HepG2 (cell line): ENCODE results near the gene PEX11G. TPM values are rescaled to one million over a fixed set of nuclear protein-coding genes. Genes with fewer than 3 reads are reported as not detected.

Source experiments
- ATAC-seq: fragments of 200-7000 bp; cut with Tn5 transposase; 3 replicates; pipeline ENCODE4 v1.9.1; 2020; ENCODE audit warnings: mild to moderate bottlenecking, moderate library complexity
- BruUV-seq: library from RNA; stranded (reverse); fragments of 400-500 nt; replicated peaks from 2 replicates; lab custom pipeline; 2021; lab: Mats Ljungman, UMichigan
- CTCF ChIA-PET: fragments of 300-600 bp; formaldehyde crosslinking; extraction: SDS; loops from one replicate; lab custom pipeline; 2021; ENCODE audit warnings: low total read pairs, inconsistent platforms, low intra/inter-chr PET ratio; lab: Yijun Ruan, JAX
- POLR2A ChIA-PET: fragments of 350-600 bp; sonication (Branson Sonifier 250); formaldehyde crosslinking; loops from one replicate; lab custom pipeline; 2020; ENCODE audit warnings: antibody characterized with exemption, inconsistent platforms; lab: Yijun Ruan, JAX
- DNase-seq: peaks from one replicate; pipeline ENCODE4 v3.0.0-alpha.2; 2015; ENCODE audit warnings: low spot score
- FAIRE-seq: peaks from 3 replicates; lab custom pipeline; 2011; peaks lifted over from hg19 to GRCh38; lab: Jason Lieb, UNC
- H2AFZ ChIP-seq: one replicate; pipeline ENCODE4 v1.6.1; 2011; ENCODE audit warnings: low read length, inconsistent platforms
- H3K27ac ChIP-seq: fragments of 300-600 bp; 3 replicates; pipeline ENCODE4 v1.8.0; 2011; ENCODE audit warnings: mixed run types, mild to moderate bottlenecking, mixed read lengths, low read length, inconsistent platforms; ENCODE audit not compliant: insufficient read depth; ENCODE audit errors: extremely low read length
- H3K27me3 ChIP-seq, 2 experiments: fragments of 200-600 bp in 1 of 2; 2 replicates in 1 of 2; 3 replicates in 1 of 2; pipeline versions ENCODE4 v1.6.0 to v1.8.0; 2011; ENCODE audit warnings: low read length in 2 of 2, mild to moderate bottlenecking in 2 of 2, moderate library complexity in 2 of 2, inconsistent platforms in 1 of 2; ENCODE audit not compliant: insufficient read depth in 2 of 2, control insufficient read depth in 1 of 2
- H3K36me3 ChIP-seq, 2 experiments: fragments of 200-600 bp in 1 of 2; replicated peaks in 1 of 2; 2 replicates in 1 of 2; 3 replicates in 1 of 2; pipeline versions ENCODE4 v1.5.1 to v1.8.0; 2011; ENCODE audit warnings: low read length in 2 of 2, inconsistent platforms in 1 of 2; ENCODE audit not compliant: insufficient read depth in 2 of 2, control insufficient read depth in 1 of 2
- H3K4me1 ChIP-seq: 2 replicates; pipeline ENCODE4 v1.5.1; 2012; ENCODE audit warnings: low read length, inconsistent platforms; ENCODE audit not compliant: insufficient read depth
- H3K4me2 ChIP-seq: 2 replicates; pipeline ENCODE4 v1.6.0; 2011; ENCODE audit warnings: low read depth, low read length, inconsistent platforms
- H3K4me3 ChIP-seq, 3 experiments: fragments of 200-600 bp in 1 of 3; sonication (generic), shearing (Covaris generic) in 1 of 3; replicated peaks in 1 of 3; 2 replicates each; pipeline ENCODE4 v1.5.1; 2011 to 2016; ENCODE audit warnings: low read length in 3 of 3, inconsistent platforms in 2 of 3, low read depth in 2 of 3, mild to moderate bottlenecking in 2 of 3, control low read depth in 1 of 3, mixed read lengths in 1 of 3; ENCODE audit not compliant: insufficient read depth in 1 of 3
- H3K79me2 ChIP-seq: one replicate; pipeline ENCODE4 v1.6.1; 2011; ENCODE audit warnings: low read length, inconsistent platforms; ENCODE audit not compliant: insufficient read depth
- H3K9ac ChIP-seq: 2 replicates; pipeline ENCODE4 v1.6.0; 2011; ENCODE audit warnings: mild to moderate bottlenecking, low read depth, low read length, inconsistent platforms; ENCODE audit not compliant: insufficient read depth
- H3K9me3 ChIP-seq: 2 replicates; pipeline ENCODE4 v1.5.1; 2012; ENCODE audit warnings: mild to moderate bottlenecking, low read length
- H4K20me1 ChIP-seq: 2 replicates; pipeline ENCODE4 v1.6.0; 2011; ENCODE audit warnings: inconsistent platforms, mild to moderate bottlenecking, low read length, moderate library complexity; ENCODE audit not compliant: insufficient read depth
- DMTF1 ChIP-seq: sonication (generic); formaldehyde crosslinking; IDR thresholded peaks from 2 replicates; pipeline ENCODE4 v1.4.0; 2020; ENCODE audit warnings: mild to moderate bottlenecking, missing genetic modification reagents
- KLF9 ChIP-seq: IDR thresholded peaks from 2 replicates; pipeline ENCODE4 v1.6.1; 2016; ENCODE audit warnings: low read depth
- ZBTB42 ChIP-seq: sonication (generic); formaldehyde crosslinking; IDR thresholded peaks from 2 replicates; pipeline ENCODE4 v1.5.0; 2020; ENCODE audit warnings: mild to moderate bottlenecking, missing genetic modification reagents
- ZFP1 ChIP-seq: IDR thresholded peaks from 2 replicates; pipeline ENCODE4 v1.6.1; 2016
- ZNF407 ChIP-seq: sonication (generic); formaldehyde crosslinking; IDR thresholded peaks from one replicate; pipeline ENCODE4 v1.5.1; 2020; ENCODE audit warnings: mild to moderate bottlenecking, missing genetic modification reagents; ENCODE audit errors: not compliant biosample characterization
- WGBS: methylation state at CpG from one replicate; pipeline ENCODE4 v1.1.6; 2017; ENCODE audit warnings: low lambda C conversion rate; 5-methylcytosine and 5-hydroxymethylcytosine counted together
- in situ Hi-C: cut with HindIII; loops from 2 replicates; pipeline ENCODE4 v1.10.0; 2017; ENCODE audit warnings: low pct_unique_long_range_greater_than_20kb; ENCODE audit not compliant: extremely low pct_ligation_motif_present
- intact Hi-C: fragments of 100-400 bp; cut with micrococcal nuclease; formaldehyde crosslinking; loops from one replicate; pipeline ENCODE4 v1.10.0; 2022; ENCODE audit not compliant: unreplicated experiment
- polyA plus RNA-seq, 8 experiments: library from polyadenylated mRNA; depleted of rRNA in 3 of 8; stranded (reverse) in 7 of 8; unstranded in 1 of 8; fragments of >200 nt; fragmentation: Illumina TruSeq in 4 of 8; extraction: Trizol in 4 of 8; gene quantifications; 2 replicates each; pipeline versions ENCODE4 v1.2.1 to v1.2.3, GENCODE V29; 2011 to 2016; ENCODE audit warnings: low read depth in 4 of 8, missing spikeins in 1 of 8, mixed read lengths in 1 of 8; ENCODE audit not compliant: insufficient read depth in 1 of 8
- total RNA-seq, 5 experiments: library from RNA; depleted of rRNA; stranded (reverse); fragments of >200 nt; fragmentation: Illumina TruSeq; extraction: Trizol; gene quantifications; 2 replicates each; pipeline ENCODE4 v1.2.3, GENCODE V29; 2016; ENCODE audit warnings: low read depth in 1 of 5

The PEX11G gene
- total and polyA plus RNA-seq, 2 of the 13 experiments (the other 11 are each of a cell fraction or from before 2014, with no cell fraction given): not detected

GRCh38 chr19:7458675-7459074 lies 30.2 kb downstream of the PEX11G start:
- no peak for DNase-seq
- peaks cover 3% of the 10 kb centered on the region; the same call in 1 of the 2 replicates for H3K9me3 ChIP-seq
- no peak for TF ChIP-seq ZFP1 (CRISPR knock-in tag)
- TF ChIP-seq KLF9 (CRISPR knock-in tag): no peak
- no peak for TF ChIP-seq DMTF1 (CRISPR knock-in tag)
- no peak for TF ChIP-seq ZBTB42 (CRISPR knock-in tag)
- no peak overlapping the region for H3K27ac ChIP-seq
- ATAC-seq: no peak
- ChIA-PET CTCF (no interaction called here), POLR2A (no interaction called here)
- no peaks in the 10 kb centered on the region for H3K79me2 ChIP-seq
- no peak overlapping the region for H3K9ac ChIP-seq
- no peak overlapping the region for H3K4me3 ChIP-seq
- H3K4me1 ChIP-seq: no peaks in the 10 kb centered on the region
- no peaks in the 10 kb centered on the region for H4K20me1 ChIP-seq
- H3K36me3 ChIP-seq: peaks cover 22 to 51% of the 10 kb centered on the region in 2 experiments; a peak in 4 of 5 replicates
- BruUV-seq: no TSS peak
- WGBS: 90% methylated on average over 6 of the region's 9 CpGs
- H2AFZ ChIP-seq: no peak overlapping the region
- no peak for FAIRE-seq
- intact Hi-C loops (no loop called here), in situ Hi-C loops (no loop called here)
- no peak overlapping the region for H3K4me2 ChIP-seq
- H3K27me3 ChIP-seq: no peaks in the 10 kb centered on the region

- Histone ChIP-seq H2AFZ (no peak overlapping the region), H3K9me3 (peaks cover 7% of the 10 kb centered on the region; the same call in 1 of the 2 replicates), H4K20me1 (no peaks in the 10 kb centered on the region), H3K27me3 (no peaks in the 10 kb centered on the region), H3K4me2 (no peak overlapping the region), H3K36me3 (peaks cover 27 to 51% of the 10 kb centered on the region in 2 experiments), H3K4me1 (no peaks in the 10 kb centered on the region), H3K9ac (no peak overlapping the region), H3K79me2 (no peaks in the 10 kb centered on the region), H3K4me3 (no peak overlapping the region), H3K27ac (no peak overlapping the region)
- CTCF ChIA-PET: no interaction called here
- in situ Hi-C loops (no loop called here), intact Hi-C loops (no loop called here)
- POLR2A ChIA-PET: no interaction called here
- DNase-seq: no peak
- WGBS: 98% methylated on average over 11 of the region's 11 CpGs
- no peak for FAIRE-seq
- BruUV-seq: no TSS peak
- ATAC-seq: no peak
- no peak for TF ChIP-seq ZNF407
Measured at GRCh38 chr19:7456964-7457541, 31.8 kb downstream of the PEX11G start.
